PFSK-1 (cell line): ENCODE data around the gene MARVELD3.

Experiments used
- FOXP2 ChIP-seq: optimal IDR thresholded peaks from 2 replicates; pipeline ENCODE3; 2011; ENCODE audit warnings: borderline replicate concordance, control low read depth, inconsistent platforms; ENCODE audit not compliant: insufficient read depth; ENCODE audit errors: extremely low read length, extremely low read depth
- POLR2AphosphoS5 ChIP-seq: IDR thresholded peaks from 2 replicates; pipeline ENCODE4 v1.6.1; 2012; ENCODE audit warnings: low read depth, mild to moderate bottlenecking, control low read depth, low read length, moderate library complexity

GRCh38 chr16:71600822-71601221 is 25.2 kb upstream of the MARVELD3 start:
- no peak for TF ChIP-seq POLR2AphosphoS5
- no peak for TF ChIP-seq FOXP2
